Measurements from ENCODE around the gene DRC1.
"Not testable (repeated sequence)": the region's sequence is repeated elsewhere in the genome, so short reads cannot be mapped to it uniquely, and the experiment has no call there.

DRC1 gene

DNA sequence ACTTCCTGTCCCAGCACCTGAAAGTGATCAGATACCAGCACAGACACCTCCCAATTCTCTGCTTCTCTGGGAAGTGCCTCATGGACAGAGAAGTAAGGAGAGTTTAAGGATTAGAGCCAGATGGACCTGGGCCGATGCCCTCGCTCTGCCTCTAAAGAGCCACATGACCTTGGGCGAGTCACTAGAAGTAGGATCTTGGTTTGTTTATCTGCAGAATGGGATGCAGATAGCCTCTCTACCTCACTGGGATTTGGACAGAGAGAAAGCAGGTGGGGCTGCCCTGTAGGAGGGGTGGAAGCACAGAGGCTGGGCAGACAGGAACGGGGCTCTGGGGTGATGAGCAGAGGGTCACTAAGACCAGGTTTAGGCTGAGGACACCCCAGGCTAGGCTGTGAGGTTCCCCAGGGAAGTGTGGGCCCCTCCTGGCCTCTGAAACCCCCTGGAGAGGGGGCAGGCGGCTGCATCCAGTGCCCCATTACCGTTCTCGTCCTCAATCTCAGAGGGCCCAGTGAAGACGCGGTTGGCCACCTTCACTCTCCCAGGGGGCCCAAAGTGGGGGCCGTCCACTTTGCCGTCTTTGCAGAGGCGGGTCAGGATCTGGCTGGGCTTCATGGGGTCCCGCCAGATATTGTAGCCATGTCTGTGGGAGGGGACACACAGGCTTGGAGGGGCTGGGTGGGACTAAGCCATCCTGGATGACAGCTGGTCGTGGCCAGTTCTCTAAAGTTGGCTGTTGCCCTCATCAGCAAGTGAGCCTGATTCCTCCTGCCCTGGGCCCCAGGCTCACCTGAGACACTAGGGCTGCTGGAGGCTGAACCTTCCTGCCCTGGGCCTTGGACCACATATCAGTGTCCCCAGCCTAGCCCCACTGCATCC is 62.9 kb downstream of the DRC1 start:
- DNase-seq = no peak

DNA sequence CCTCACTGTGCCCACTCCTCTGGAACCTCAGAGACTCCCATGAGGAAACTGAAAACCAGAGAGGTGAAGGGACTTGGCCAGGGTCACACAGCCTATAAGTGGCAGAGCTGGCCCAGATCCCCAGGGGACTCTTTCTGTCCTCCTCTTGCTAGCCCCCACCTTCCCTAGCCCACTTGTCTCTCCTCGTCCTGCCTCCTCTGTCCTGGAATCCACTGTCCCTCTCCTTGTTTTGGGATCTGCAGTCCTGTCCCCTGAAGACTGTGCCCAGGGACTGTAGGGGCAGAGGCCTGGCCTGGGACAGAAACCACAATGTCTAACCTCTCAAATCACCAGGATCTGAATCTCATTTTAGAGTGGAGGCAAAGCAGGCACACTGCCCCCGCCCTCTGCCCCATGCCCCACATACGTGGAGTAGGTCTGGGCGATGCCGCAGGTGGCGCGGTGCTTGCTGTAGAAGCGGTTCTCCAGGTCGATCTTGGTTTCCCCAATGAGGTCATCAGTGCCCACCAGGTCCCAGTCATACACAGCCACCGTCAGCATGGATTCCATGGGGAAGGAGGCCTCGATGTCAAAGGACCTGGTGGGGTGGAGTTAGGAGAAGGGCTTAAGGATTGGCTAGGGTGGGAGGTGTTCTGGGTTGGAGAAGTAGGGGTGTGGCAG is 63.7 kb downstream of the DRC1 start:
- no peak for DNase-seq

DNA sequence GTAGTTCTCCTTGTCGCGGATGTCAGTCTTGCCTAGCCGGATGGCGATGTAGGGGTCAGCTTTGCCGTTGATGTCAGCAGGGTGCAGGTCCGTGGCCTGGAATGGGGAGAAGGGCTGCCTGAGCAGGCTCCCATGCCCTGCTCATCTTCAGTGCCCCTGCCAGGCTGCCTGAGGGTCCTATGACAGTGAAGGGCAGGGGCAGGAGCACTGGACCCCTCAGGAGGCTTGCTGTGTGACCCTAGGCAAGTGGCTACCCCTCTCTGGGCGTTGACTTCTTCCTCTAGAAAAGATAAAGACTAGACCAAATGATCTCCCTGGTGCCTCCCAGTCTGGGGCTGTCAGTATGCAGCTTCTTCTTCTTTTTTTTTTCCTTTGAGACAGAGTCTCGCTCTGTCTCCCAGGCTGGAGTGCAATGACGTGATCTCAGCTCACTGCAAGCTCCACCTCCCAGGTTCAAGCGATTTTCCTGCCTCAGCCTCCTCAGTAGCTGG is 64.3 kb downstream of the DRC1 start:
- DNase-seq = no peak

DNA sequence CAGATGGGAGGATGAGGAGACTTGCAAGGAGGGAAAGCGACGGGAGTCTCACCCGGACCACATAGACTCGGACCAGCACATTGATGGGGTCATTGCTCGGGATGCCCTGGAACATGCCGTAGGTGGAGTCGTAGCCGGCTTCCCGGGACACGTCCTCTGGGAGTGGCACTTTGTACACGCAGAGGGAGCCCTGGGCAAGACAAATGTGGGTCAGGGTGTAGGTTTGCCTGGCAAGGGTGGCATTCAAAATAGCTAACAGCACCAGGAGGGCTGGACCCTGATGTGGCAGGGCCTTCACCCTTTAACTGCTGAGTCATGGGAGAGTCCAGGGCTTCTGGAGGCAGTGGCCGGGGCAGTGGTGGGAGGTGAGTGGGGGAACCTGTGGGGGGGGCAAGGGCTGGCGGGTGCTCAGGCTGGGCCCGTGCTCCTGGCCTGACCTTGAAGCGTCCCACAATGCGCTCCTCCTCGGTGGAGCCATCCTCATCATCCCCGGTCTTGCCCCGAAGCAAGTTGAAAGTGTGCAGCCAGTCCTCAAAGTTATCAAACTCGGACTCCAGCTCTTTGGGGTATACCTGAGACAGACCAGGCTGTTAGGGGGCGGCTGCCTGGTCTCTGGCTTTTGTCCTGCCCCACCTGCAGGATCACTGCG is 65.1 kb downstream of the DRC1 start:
- DNase-seq = no peak

DNA sequence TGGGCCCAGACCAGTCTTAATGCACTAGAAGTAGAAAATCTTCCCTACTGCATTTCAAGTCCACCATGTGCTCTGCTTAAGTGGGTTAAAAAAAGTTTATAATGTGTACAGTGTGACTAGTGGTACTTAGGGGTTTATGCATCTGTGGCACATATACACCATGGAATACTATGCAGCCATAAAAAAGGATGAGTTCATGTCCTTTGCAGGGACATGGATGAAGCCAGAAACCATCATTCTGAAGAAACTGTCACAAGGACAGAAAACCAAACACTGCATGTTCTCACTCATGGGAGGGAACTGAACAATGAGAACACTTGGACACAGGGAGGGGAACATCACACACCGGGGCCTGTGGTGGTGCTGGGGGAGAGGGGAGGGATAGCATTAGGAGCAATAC is 66.8 kb downstream of the DRC1 start:
- not testable (repeated sequence) for DNase-seq

DNA sequence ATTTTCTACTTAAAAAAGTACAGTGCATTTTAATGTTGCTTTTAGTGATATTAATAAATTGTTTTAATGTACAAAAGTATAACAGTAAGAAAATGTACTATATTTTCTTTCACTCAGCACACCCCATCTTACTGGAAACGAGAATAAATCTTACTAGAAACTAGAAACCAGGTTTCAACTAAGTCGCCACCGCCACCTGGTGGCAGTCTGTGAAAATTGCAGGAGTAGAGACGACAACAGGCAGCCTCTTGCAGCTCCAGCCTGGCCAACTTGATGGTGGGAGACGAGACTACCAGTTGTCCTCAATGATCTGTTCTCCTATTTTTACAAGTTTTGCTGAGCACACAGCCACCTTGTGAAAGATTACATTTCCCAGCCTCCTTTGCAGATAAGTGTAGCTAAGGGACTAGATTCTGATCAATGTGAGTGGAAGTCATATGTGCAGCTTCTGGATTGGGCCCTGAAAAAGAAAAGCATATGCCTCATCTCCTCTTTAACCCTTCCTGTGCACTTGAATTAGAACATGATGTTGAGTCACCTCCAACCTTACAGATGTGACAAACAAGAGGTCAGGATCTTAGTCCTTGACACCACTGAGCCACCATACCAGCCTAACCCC is 67.5 kb downstream of the DRC1 start:
- peak; percentile 53 for DNase-seq

DNA sequence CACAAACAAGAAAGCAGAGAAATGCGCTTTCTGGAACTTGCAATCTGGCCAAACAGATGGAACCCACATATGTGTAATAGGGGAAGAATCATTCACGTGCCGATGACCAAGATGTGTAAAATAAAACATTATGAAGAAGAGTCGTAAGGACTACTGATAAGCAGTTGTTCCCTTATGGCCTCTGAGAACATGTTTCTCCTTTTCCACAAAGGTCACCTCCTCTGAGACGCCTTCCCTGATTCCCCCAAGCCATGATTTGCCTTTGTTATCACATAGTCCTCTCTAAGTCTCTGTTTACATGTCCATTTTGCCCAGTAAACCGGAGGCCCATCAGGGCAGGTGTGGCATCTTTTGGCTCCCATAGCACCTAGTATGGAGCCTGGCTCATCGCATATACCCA is 68.2 kb downstream of the DRC1 start:
- no peak for DNase-seq

DNA sequence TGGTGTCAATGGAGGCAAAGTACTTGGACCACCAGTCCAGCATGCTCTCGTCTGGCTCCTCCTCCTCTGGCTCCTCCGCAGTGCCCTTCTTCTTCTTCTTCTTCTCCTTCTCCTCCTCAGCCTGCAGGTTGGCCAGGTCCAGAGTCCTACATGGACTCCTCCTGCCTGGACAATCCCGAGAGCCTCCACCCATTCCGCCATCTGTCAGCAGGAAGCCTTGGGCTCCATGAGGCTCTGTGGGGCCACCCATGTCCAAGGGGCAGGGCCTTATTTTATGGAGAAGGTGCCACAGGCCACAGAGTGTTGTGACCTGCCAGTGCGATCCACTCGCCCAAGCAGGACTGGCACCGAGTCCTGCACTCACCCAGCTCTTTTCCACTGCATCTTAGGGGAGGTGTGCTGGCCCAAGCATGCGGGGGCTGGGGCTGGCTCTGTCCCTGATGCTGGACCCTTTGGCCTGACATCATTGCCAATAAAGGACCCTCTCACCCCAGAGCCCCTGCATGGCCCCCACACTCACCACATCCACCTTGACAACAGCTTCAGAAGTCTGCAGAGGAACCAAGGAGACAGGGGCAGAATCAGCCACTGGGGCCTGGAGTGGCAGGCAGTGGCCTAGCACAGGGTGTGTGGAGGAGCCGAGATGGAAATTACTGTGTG is 69.0 kb downstream of the DRC1 start:
- no peak for DNase-seq

DNA sequence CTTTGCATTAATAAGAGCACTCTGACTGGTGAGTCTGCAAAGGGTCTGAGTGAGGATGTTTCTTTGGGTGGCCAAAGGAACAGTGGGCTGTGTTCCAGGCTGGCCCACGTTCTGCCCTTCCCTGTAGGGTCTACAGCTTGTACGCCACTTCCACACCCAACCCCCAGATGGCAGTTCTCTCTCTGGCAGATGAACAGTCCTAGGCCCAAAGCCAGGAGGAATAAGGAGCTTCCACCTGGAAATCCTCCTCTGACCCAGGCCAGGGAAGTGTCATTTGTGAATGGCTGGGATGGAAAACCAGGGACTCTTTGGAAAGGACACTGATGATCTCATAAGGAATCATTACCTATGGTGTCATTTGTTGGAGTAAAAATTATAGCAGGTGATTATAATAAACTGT is 69.6 kb downstream of the DRC1 start:
- DNase-seq = no peak

DNA sequence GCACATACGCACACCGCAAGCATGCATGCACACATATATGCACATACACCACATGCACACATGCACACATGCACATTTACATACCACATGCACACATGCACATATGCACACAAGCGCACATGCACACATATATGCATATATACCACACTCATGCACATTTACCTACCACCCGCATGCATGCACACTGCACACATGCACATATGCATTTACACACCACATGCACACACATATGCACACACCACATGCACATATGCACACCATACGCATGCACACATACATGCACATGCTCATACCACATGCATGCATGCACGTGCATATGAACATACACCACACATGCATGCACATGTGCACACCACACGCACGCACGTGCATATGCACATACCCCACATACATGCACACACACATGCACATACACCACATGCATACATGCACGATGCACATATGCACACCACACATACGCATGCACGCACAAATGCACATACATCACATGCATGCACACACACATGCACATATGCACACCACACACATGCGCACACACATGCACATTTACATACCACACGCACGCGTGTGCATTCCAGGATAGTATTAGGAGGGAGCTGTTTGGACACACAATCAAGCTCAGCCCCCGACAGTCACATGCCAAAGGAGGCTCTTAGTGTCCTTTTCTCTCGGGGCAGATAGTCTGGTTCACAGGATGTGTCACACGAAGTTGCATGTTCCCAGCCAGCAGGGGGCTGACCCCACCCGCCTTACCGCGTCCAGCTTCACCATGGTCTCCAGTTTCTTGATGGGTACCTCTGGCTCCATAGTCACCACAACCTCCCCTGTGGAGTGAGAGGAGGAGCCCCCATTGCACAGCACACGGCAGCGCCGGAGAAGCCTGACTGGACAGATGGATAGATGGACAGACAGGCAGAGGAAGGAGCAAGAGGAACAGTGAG is 70.3 kb downstream of the DRC1 start:
- DNase-seq = no peak

DNA sequence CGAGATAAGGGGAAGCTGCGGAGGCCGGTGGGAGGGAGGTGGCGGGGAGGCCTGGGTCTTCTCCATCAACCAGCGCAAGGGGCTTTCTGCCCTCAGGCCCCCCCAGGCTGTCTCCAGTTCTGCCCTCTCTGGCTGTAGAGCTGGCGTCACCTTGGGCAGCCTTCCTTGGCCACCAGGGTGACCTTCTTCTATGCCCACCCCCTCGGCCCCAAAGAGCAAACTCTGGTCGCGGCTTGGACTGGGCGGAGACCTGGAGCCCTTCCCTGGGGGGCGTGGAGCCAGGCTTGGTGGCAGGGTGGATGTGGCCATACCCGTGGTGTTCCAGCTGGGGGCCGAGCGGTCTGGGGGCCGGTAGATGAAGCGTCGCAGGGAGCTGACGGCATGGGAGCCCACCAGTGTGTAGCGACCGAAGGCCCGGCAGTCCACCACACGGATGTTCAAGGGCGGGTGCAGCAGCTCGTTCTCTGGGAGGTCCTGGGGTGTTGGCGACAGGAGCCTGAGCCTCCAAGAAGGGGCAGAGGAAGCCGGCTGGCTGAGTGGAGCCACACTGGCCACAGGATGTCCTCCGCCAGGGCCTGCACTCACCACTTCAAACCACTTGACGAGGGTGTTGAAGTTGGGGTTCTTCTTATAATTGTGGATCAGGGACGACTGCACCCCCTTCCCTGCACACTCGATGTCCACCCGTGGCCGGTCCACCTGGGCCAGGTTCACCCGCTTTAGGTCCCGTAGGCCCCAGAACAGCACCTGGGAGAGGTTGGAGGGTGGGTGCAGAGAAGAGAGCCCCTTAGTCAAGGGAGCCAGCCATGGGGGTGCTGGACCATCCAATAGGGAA is 71.3 kb downstream of the DRC1 start:
- DNase-seq = no peak

DNA sequence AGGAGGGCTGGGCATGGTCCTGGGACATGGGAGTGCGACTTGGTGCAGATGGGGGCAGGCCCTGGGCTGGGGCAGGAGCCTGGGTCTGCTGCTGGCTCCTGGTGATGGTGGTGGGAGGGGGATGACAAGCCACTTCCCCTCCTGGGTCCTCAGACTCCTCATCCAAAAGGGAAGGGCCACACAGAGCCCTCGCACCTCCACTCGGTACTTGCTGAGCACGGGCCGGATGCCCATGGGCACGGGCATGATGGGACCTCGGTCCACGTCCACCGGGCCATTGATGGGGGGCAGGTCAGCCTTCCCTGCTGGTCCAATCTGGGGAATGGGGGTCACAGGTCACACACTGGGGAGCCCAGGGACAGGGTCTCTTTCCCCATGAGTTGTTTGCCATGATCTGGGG is 72.1 kb downstream of the DRC1 start:
- DNase-seq = no peak

DNA sequence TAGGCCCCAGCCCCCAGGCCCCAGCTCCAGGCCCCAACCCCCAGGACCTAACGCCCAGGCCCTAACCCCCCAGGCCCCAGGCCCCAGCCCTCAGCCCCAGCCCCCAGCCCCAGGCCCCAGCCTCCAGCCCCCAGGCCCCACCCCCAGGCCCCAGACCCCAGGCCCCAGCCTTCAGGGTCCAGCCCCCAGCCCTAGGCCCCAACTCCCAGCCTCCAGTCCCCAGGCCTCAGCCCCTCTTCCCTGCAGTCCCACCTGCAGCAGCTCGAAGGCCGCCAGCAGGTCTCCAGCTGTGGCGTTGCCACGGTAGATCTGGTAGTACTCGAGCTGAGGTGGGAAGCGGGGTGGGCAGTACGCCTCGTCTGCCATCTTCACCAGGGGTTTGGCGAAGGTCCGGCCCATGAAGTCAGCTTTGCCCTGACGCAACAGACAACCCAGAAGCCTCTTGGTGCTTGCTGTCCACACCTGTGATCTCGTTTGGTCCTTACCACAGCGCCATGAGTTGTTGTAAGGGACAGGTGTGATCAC is 72.6 kb downstream of the DRC1 start:
- DNase-seq = no peak

DNA sequence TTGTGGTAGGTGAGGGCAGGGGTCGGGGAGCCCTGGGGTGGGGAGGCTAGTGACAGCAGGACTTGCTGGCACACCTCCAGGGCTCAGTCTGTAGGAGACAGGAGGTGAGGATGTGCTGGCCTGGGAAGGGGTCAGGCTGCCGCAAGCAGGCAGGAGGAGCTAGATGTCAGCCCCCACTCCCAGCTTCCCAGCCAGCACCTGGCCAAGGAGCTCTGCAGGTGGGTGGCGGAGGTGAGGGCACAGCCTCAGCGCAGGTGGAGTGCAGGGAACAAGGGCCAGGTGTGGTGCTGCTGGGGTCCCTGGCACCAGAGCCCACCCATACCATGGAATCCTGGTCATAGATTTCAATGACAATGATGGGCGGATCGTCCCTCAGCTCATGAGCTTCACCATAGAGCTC is 73.3 kb downstream of the DRC1 start:
- DNase-seq = no peak

DNA sequence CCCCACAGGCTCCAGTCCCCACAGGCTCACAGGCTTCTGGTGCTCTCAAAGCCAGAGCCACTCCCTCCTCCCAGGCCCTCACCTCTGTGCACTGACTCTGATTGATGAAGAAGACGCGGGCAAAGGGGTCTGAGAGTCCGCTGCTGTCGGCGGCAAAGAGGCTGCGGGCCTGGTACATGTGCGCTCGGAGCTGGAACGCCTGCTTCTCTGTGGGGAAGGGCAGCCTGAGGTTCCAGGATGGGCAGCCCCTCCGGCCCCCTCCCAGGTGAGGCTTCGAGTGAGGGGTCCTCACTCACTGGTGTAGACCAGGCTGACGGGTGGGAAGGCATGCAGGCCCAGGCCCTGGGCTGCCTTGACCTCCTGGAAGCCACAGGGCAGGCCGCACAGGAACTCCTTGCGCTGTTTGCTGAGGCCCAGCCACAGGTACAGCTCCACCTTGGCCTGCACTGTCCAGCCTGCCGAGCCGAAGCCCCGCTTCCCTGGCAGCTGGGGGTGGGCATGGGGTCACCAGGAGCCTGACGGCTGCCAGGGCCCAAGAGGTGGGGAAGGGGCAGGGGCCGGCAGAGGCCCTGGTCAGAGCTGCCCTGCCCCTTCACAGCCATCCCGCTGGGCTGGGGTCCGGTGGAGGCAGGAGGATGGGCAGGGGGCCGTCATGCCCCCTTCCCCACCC is 74.2 kb downstream of the DRC1 start:
- no peak for DNase-seq

DNA sequence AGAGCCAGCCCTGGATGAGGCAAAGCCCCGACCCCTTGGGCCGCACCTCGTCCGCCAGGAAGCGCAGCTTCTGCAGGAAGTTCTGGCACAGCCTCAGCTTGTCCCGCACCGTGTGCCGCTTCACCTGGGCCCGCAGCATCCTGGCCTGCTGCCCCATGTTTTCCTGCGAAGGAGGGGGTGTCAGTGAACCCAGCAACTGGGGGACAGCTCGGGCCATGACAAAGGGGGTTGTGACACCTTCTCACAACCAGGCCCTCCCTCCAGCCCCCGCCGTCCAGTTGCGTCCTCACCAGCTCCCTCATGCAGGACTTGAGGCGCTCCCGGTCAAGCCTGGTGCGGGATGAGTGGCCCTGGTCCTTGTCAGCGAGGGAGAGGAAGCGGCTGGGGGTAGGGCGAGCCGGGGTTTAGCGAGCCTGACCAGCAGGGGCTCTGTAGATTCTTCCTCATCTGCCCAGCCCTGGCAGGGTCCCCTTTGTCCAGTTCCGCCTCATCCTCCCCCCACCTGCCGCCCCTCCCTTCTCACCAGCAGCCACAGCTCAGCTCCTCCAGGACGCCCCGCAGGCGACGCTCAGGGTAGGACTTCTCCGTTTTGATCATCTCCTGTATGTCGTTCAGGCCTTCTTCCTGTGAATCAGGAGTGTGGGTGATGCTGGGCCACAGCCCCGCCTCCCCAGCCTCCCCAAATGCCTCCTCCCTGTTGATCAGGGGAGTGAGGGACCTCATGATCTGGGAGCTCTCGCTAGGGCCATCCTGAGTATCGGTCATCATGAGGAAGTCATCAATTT is 75.6 kb downstream of the DRC1 start:
- DNase-seq = no peak

DNA sequence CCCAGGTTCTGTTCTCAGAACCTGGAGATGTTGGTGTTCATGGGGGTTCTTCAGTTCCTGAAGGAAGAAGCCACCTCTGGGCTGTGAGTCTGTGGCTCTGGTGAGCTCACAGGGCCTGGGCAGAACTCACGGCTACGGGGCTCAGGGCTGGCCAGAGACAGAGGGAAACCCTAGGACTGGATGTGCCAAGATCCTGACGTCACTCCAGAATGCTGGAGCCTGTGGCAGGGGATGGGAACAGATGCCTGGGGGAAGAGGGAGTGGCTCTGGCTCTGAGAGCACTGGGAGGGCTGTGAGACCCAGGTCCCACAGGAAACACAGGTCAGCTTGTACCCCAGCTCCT is 76.2 kb downstream of the DRC1 start, which contains the start of gene OTOF:
Gene OTOF, minus strand, starts transcription at position 214 of the 343 bp plus-strand sequence.
- DNase-seq = no peak

DNA sequence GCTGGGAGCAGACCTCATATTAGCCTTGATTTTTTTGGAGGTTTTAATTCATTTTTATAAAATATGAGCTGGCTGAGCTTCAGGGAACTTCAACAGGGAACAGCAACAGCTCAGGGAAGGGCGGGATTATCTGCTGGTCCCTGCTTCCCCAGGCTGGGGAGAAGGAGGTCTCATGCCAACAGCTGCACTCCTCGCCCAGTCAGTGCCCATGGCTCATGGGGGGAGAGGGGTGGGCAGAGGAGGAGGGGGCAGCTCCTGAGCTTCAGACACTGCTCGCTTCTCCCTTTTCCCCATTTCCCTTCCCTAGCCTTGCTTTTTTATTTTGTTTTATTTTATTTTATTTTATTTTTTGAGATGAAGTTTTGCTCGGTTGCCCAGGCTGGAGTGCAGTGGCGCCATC is 76.6 kb downstream of the DRC1 start:
- DNase-seq = no peak
